GM23338 (cell line): ENCODE data around the gene DNAAF5.

Source experiments
- CREB1 ChIP-seq: fragments of 250-450 bp; sonication (Bioruptor Pico); IDR thresholded peaks from 2 replicates; pipeline ENCODE4 v1.5.0; 2020; ENCODE audit warnings: low read depth, mild to moderate bottlenecking, moderate library complexity
- CTCF ChIP-seq, 2 experiments: fragments of 200-600 bp in 1 of 2; sonication (generic) in 1 of 2; conservative IDR thresholded peaks; 2 replicates each; pipeline versions ENCODE4 v1.5.1 to v1.6.1; 2016 to 2017; ENCODE audit warnings: antibody characterized with exemption in 2 of 2, low read depth in 2 of 2, mild to moderate bottlenecking in 2 of 2, moderate library complexity in 1 of 2
- EZH2 ChIP-seq: fragments of 200-600 bp; sonication (generic); IDR thresholded peaks from one replicate; pipeline ENCODE4 v1.8.0; 2017; ENCODE audit warnings: antibody characterized with exemption, mild to moderate bottlenecking, low read depth; ENCODE audit not compliant: unreplicated experiment
- EZH2phosphoT487 ChIP-seq: fragments of 200-600 bp; sonication (generic); IDR thresholded peaks from one replicate; pipeline ENCODE4 v1.8.1; 2018; ENCODE audit warnings: antibody characterized with exemption; ENCODE audit not compliant: unreplicated experiment
- NANOG ChIP-seq: IDR thresholded peaks from 2 replicates; pipeline ENCODE4 v1.6.1; 2016; ENCODE audit warnings: antibody characterized with exemption, borderline replicate concordance
- POLR2AphosphoS5 ChIP-seq: IDR thresholded peaks from 2 replicates; pipeline ENCODE4 v1.6.1; 2016; ENCODE audit warnings: antibody characterized with exemption, low read depth
- REST ChIP-seq: IDR thresholded peaks from one replicate; pipeline ENCODE4 v1.6.1; 2018; ENCODE audit warnings: antibody characterized with exemption; ENCODE audit not compliant: unreplicated experiment
- STAT1 ChIP-seq: IDR thresholded peaks from one replicate; pipeline ENCODE4 v1.6.1; 2016; ENCODE audit warnings: antibody characterized with exemption; ENCODE audit not compliant: unreplicated experiment
- ZNF114 ChIP-seq: fragments of 250-450 bp; sonication (Bioruptor Pico); IDR thresholded peaks from 2 replicates; pipeline ENCODE4 v1.5.0; 2020; ENCODE audit warnings: mild to moderate bottlenecking, moderate library complexity

- TF ChIP-seq CTCF (conservative IDR thresholded peaks at IDR 0.05; ENCODE audit: low read depth in 2 of 2) (peak; percentile 8 to 49; a peak in 2 of 4 replicates), EZH2 (no peak), POLR2AphosphoS5 (no peak), CREB1 (CRISPR knock-in tag) (no peak), REST (no peak), EZH2phosphoT487 (no peak), NANOG (no peak), ZNF114 (no peak), STAT1 (no peak)
Observed at GRCh38 chr7:818031-818699, 91.7 kb downstream of the DNAAF5 start.
